Measurements from ENCODE around the gene DTL.
A peak's percentile ranks its signal among the peaks of the same experiment; 100 is the strongest.
"Not testable (repeated sequence)": the region's sequence is repeated elsewhere in the genome, so short reads cannot be mapped to it uniquely, and the experiment has no call there.

The DTL gene

GRCh38 chr1:212009561-212009960 lies 26.0 kb upstream of the DTL start:
- FAIRE-seq: no peak
- TF ChIP-seq TAF1 (IDR thresholded peaks at IDR 0.05; ENCODE audit: low read depth, low read length): no peak
- TF ChIP-seq POU2F2 (IDR thresholded peaks at IDR 0.05; ENCODE audit: low read depth, low read length): no peak
- TF ChIP-seq POLR2AphosphoS5 (IDR thresholded peaks at IDR 0.05; ENCODE audit: low read depth, low read length): no peak
- no peak for TF ChIP-seq SPI1 (IDR thresholded peaks at IDR 0.05; ENCODE audit: low read depth, low read length)
- TF ChIP-seq PAX5 (IDR thresholded peaks at IDR 0.05; ENCODE audit: insufficient read depth, low read length, severe bottlenecking): no peak
- TF ChIP-seq POLR2A (IDR thresholded peaks at IDR 0.05; ENCODE audit: low read depth, low read length): no peak
- no peak for DNase-seq (ENCODE audit: insufficient read length, low spot score)

- TF ChIP-seq SPI1 (IDR thresholded peaks at IDR 0.05; ENCODE audit: low read depth, low read length) (no peak), PAX5 (IDR thresholded peaks at IDR 0.05; ENCODE audit: insufficient read depth, low read length, severe bottlenecking) (no peak), POLR2A (IDR thresholded peaks at IDR 0.05; ENCODE audit: low read depth, low read length) (no peak), POU2F2 (IDR thresholded peaks at IDR 0.05; ENCODE audit: low read depth, low read length) (no peak), POLR2AphosphoS5 (IDR thresholded peaks at IDR 0.05; ENCODE audit: low read depth, low read length) (no peak), TAF1 (IDR thresholded peaks at IDR 0.05; ENCODE audit: low read depth, low read length) (no peak)
- FAIRE-seq: no peak
- no peak for DNase-seq (ENCODE audit: insufficient read length, low spot score)
Observed at GRCh38 chr1:212010004-212010403, 25.5 kb upstream of the DTL start.

- FAIRE-seq (peak; percentile 99), DNase-seq (ENCODE audit: insufficient read length, low spot score) (peak; percentile 42)
- no peak for TF ChIP-seq POU2F2 (IDR thresholded peaks at IDR 0.05; ENCODE audit: low read depth, low read length)
- no peak for TF ChIP-seq POLR2AphosphoS5 (IDR thresholded peaks at IDR 0.05; ENCODE audit: low read depth, low read length)
- TF ChIP-seq PAX5 (IDR thresholded peaks at IDR 0.05; ENCODE audit: insufficient read depth, low read length, severe bottlenecking): no peak
- TF ChIP-seq SPI1 (IDR thresholded peaks at IDR 0.05; ENCODE audit: low read depth, low read length): no peak
Observed at GRCh38 chr1:212012034-212012740, 23.4 kb upstream of the DTL start.

GRCh38 chr1:212013672-212014071 lies 21.9 kb upstream of the DTL start:
- DNase-seq (ENCODE audit: insufficient read length, low spot score) (no peak), FAIRE-seq (no peak)
- TF ChIP-seq POLR2A (IDR thresholded peaks at IDR 0.05; ENCODE audit: low read depth, low read length) (no peak), POU2F2 (IDR thresholded peaks at IDR 0.05; ENCODE audit: low read depth, low read length) (no peak), SPI1 (IDR thresholded peaks at IDR 0.05; ENCODE audit: low read depth, low read length) (no peak), PAX5 (IDR thresholded peaks at IDR 0.05; ENCODE audit: insufficient read depth, low read length, severe bottlenecking) (no peak)

- TF ChIP-seq TAF1 (IDR thresholded peaks at IDR 0.05; ENCODE audit: low read depth, low read length) (no peak), SPI1 (IDR thresholded peaks at IDR 0.05; ENCODE audit: low read depth, low read length) (no peak)
- FAIRE-seq: no peak
- no peak for DNase-seq (ENCODE audit: insufficient read length, low spot score)
Observed at GRCh38 chr1:212020975-212021374, 14.6 kb upstream of the DTL start.

GRCh38 chr1:212021563-212021962 lies 14.0 kb upstream of the DTL start:
- no peak for FAIRE-seq
- no peak for DNase-seq (ENCODE audit: insufficient read length, low spot score)
- TF ChIP-seq PAX5 (IDR thresholded peaks at IDR 0.05; ENCODE audit: insufficient read depth, low read length, severe bottlenecking) (no peak), POLR2AphosphoS5 (IDR thresholded peaks at IDR 0.05; ENCODE audit: low read depth, low read length) (no peak), SPI1 (IDR thresholded peaks at IDR 0.05; ENCODE audit: low read depth, low read length) (no peak), POU2F2 (IDR thresholded peaks at IDR 0.05; ENCODE audit: low read depth, low read length) (no peak), POLR2A (IDR thresholded peaks at IDR 0.05; ENCODE audit: low read depth, low read length) (no peak), TAF1 (IDR thresholded peaks at IDR 0.05; ENCODE audit: low read depth, low read length) (no peak)

- FAIRE-seq; DNase-seq (ENCODE audit: insufficient read length, low spot score): not testable (repeated sequence)
Observed at GRCh38 chr1:212022908-212023307, 12.6 kb upstream of the DTL start.

GRCh38 chr1:212024469-212025149 lies 10.9 kb upstream of the DTL start:
- FAIRE-seq: no peak
- no peak for TF ChIP-seq POU2F2 (IDR thresholded peaks at IDR 0.05; ENCODE audit: low read depth, low read length)
- TF ChIP-seq POLR2A (IDR thresholded peaks at IDR 0.05; ENCODE audit: low read depth, low read length): no peak
- no peak for TF ChIP-seq POLR2AphosphoS5 (IDR thresholded peaks at IDR 0.05; ENCODE audit: low read depth, low read length)
- no peak for TF ChIP-seq PAX5 (IDR thresholded peaks at IDR 0.05; ENCODE audit: insufficient read depth, low read length, severe bottlenecking)
- no peak for TF ChIP-seq SPI1 (IDR thresholded peaks at IDR 0.05; ENCODE audit: low read depth, low read length)
- TF ChIP-seq TAF1 (IDR thresholded peaks at IDR 0.05; ENCODE audit: low read depth, low read length): no peak

GRCh38 chr1:212027727-212028126 lies 7.8 kb upstream of the DTL start:
- FAIRE-seq; DNase-seq (ENCODE audit: insufficient read length, low spot score): not testable (repeated sequence)

More at GRCh38 chr1:212024469-212025149, 10.9 kb upstream of the DTL start:
- DNase-seq (ENCODE audit: insufficient read length, low spot score): no peak

GRCh38 chr1:212030936-212031528 lies 4.5 kb upstream of the DTL start:
- DNase-seq (ENCODE audit: insufficient read length, low spot score): no peak
- peak; percentile 23 for FAIRE-seq
- TF ChIP-seq SPI1 (IDR thresholded peaks at IDR 0.05; ENCODE audit: low read depth, low read length) (no peak), TAF1 (IDR thresholded peaks at IDR 0.05; ENCODE audit: low read depth, low read length) (no peak), POLR2A (IDR thresholded peaks at IDR 0.05; ENCODE audit: low read depth, low read length) (no peak), POU2F2 (IDR thresholded peaks at IDR 0.05; ENCODE audit: low read depth, low read length) (no peak), POLR2AphosphoS5 (IDR thresholded peaks at IDR 0.05; ENCODE audit: low read depth, low read length) (no peak), PAX5 (IDR thresholded peaks at IDR 0.05; ENCODE audit: insufficient read depth, low read length, severe bottlenecking) (no peak)

Measured in GM12891 (cell line).